HL-60/S4 treated with phorbol 12-myristate 13-acetate at 8.2 ng/mL for 4 days and 3 days (cell line): ENCODE data around the gene C1orf53.

ENCODE experiments used
- in situ Hi-C: fragments of 300-500 bp; cut with MboI; formaldehyde crosslinking; loops from 2 replicates; pipeline ENCODE4 v1.15.0; 2022; ENCODE audit warnings: low sequenced_read_pairs

Gene C1orf53

GRCh38 chr1:197954718-197955418, 52.4 kb downstream of the C1orf53 start:
- in situ Hi-C loops: no loop called here

GRCh38 chr1:197955486-197956394, 53.3 kb downstream of the C1orf53 start:
- in situ Hi-C loops: no loop called here
